HEK293 (cell line): ENCODE measurements around the gene BEST2.

Source experiments
- GLIS1 ChIP-seq: fragments of 450-650 bp; formaldehyde crosslinking; IDR thresholded peaks from 2 replicates; pipeline ENCODE4 v1.5.1; 2016; ENCODE audit warnings: missing biosample characterization, missing genetic modification characterization
- INSM2 ChIP-seq: fragments of 450-650 bp; formaldehyde crosslinking; IDR thresholded peaks from 2 replicates; pipeline ENCODE4 v1.5.1; 2016; ENCODE audit warnings: missing biosample characterization, missing genetic modification characterization
- MEIS1 ChIP-seq: sonication (generic); formaldehyde crosslinking; IDR thresholded peaks from 2 replicates; pipeline ENCODE4 v1.8.1; 2022; ENCODE audit warnings: missing genetic modification reagents, mild to moderate bottlenecking, borderline replicate concordance
- MYNN ChIP-seq: fragments of 450-650 bp; formaldehyde crosslinking; IDR thresholded peaks from 2 replicates; pipeline ENCODE4 v1.5.1; 2016; ENCODE audit warnings: missing biosample characterization, missing genetic modification characterization, borderline replicate concordance
- SCRT2 ChIP-seq: fragments of 450-650 bp; formaldehyde crosslinking; IDR thresholded peaks from 2 replicates; pipeline ENCODE4 v1.5.1; 2016; ENCODE audit warnings: missing biosample characterization, missing genetic modification characterization
- ZBTB17 ChIP-seq: fragments of 450-650 bp; formaldehyde crosslinking; IDR thresholded peaks from 2 replicates; pipeline ENCODE4 v1.5.1; 2016; ENCODE audit warnings: missing biosample characterization, missing genetic modification characterization
- ZBTB48 ChIP-seq: fragments of 450-650 bp; formaldehyde crosslinking; IDR thresholded peaks from 2 replicates; pipeline ENCODE4 v1.5.1; 2016; ENCODE audit warnings: missing biosample characterization, missing genetic modification characterization
- ZEB2 ChIP-seq: fragments of 450-650 bp; formaldehyde crosslinking; IDR thresholded peaks from 2 replicates; pipeline ENCODE4 v1.5.1; 2016; ENCODE audit warnings: missing biosample characterization, missing genetic modification characterization
- ZFP3 ChIP-seq: fragments of 450-650 bp; formaldehyde crosslinking; IDR thresholded peaks from 2 replicates; pipeline ENCODE4 v1.5.1; 2016; ENCODE audit warnings: low read depth, missing biosample characterization, missing genetic modification characterization
- ZFP37 ChIP-seq: fragments of 450-650 bp; formaldehyde crosslinking; IDR thresholded peaks from 2 replicates; pipeline ENCODE4 v1.5.1; 2016; ENCODE audit warnings: missing biosample characterization, missing genetic modification characterization
- ZNF133 ChIP-seq: fragments of 450-650 bp; formaldehyde crosslinking; IDR thresholded peaks from 2 replicates; pipeline ENCODE4 v1.5.1; 2016; ENCODE audit warnings: missing biosample characterization, missing genetic modification characterization
- ZNF16 ChIP-seq: fragments of 450-650 bp; formaldehyde crosslinking; IDR thresholded peaks from 2 replicates; pipeline ENCODE4 v1.5.1; 2016; ENCODE audit warnings: low read depth, missing biosample characterization, missing genetic modification characterization
- ZNF202 ChIP-seq: fragments of 450-650 bp; formaldehyde crosslinking; IDR thresholded peaks from 2 replicates; pipeline ENCODE4 v1.5.1; 2016; ENCODE audit warnings: missing biosample characterization, missing genetic modification characterization, borderline replicate concordance
- ZNF214 ChIP-seq: fragments of 450-650 bp; formaldehyde crosslinking; IDR thresholded peaks from 2 replicates; pipeline ENCODE4 v1.5.1; 2017; ENCODE audit warnings: missing biosample characterization, mild to moderate bottlenecking, missing genetic modification characterization, borderline replicate concordance
- ZNF274 ChIP-seq, 2 experiments: fragments of 200-500 bp in 1 of 2; fragments of 450-650 bp in 1 of 2; sonication (Bioruptor generic) in 1 of 2; formaldehyde crosslinking in 1 of 2; IDR thresholded peaks; 2 replicates each; pipeline versions ENCODE4 v1.5.1 to v1.6.1; 2014 to 2016; ENCODE audit warnings: borderline replicate concordance in 1 of 2, inconsistent platforms in 1 of 2, low read length in 1 of 2, missing biosample characterization in 1 of 2, missing genetic modification characterization in 1 of 2
- ZNF280C ChIP-seq: fragments of 450-650 bp; formaldehyde crosslinking; IDR thresholded peaks from 2 replicates; pipeline ENCODE4 v1.5.1; 2016; ENCODE audit warnings: missing biosample characterization, missing genetic modification characterization
- ZNF354C ChIP-seq: fragments of 450-650 bp; formaldehyde crosslinking; IDR thresholded peaks from 2 replicates; pipeline ENCODE4 v1.5.1; 2016; ENCODE audit warnings: missing biosample characterization, missing genetic modification characterization, low read depth, borderline replicate concordance
- ZNF37A ChIP-seq: fragments of 450-650 bp; IDR thresholded peaks from 2 replicates; pipeline ENCODE4 v1.5.1; 2018; ENCODE audit warnings: missing biosample characterization, missing genetic modification characterization
- ZNF394 ChIP-seq: fragments of 450-650 bp; formaldehyde crosslinking; IDR thresholded peaks from 2 replicates; pipeline ENCODE4 v1.5.1; 2016; ENCODE audit warnings: missing biosample characterization, missing genetic modification characterization, mild to moderate bottlenecking, moderate library complexity, borderline replicate concordance
- ZNF423 ChIP-seq: fragments of 450-650 bp; formaldehyde crosslinking; IDR thresholded peaks from 2 replicates; pipeline ENCODE4 v1.5.1; 2016; ENCODE audit warnings: missing biosample characterization, missing genetic modification characterization
- ZNF449 ChIP-seq: fragments of 450-650 bp; formaldehyde crosslinking; IDR thresholded peaks from 2 replicates; pipeline ENCODE4 v1.5.1; 2017; ENCODE audit warnings: missing biosample characterization, mild to moderate bottlenecking, missing genetic modification characterization, moderate library complexity
- ZNF623 ChIP-seq: fragments of 450-650 bp; formaldehyde crosslinking; IDR thresholded peaks from 2 replicates; pipeline ENCODE4 v1.5.1; 2016; ENCODE audit warnings: missing biosample characterization, missing genetic modification characterization
- ZNF629 ChIP-seq: fragments of 450-650 bp; formaldehyde crosslinking; IDR thresholded peaks from 2 replicates; pipeline ENCODE4 v1.5.1; 2017; ENCODE audit warnings: missing biosample characterization, missing genetic modification characterization
- ZNF677 ChIP-seq: fragments of 450-650 bp; IDR thresholded peaks from 2 replicates; pipeline ENCODE4 v1.5.0; 2018; ENCODE audit warnings: missing biosample characterization, mild to moderate bottlenecking, missing genetic modification characterization, moderate library complexity
- ZNF701 ChIP-seq: fragments of 450-650 bp; formaldehyde crosslinking; IDR thresholded peaks from 2 replicates; pipeline ENCODE4 v1.5.1; 2016; ENCODE audit warnings: missing biosample characterization, missing genetic modification characterization
- ZSCAN4 ChIP-seq: fragments of 450-650 bp; formaldehyde crosslinking; IDR thresholded peaks from 2 replicates; pipeline ENCODE4 v1.5.1; 2017; ENCODE audit warnings: missing biosample characterization, missing genetic modification characterization
- TF ChIP-seq, protein P1 (sequence below): fragments of 450-650 bp; formaldehyde crosslinking; IDR thresholded peaks from 2 replicates; pipeline ENCODE4 v1.5.1; 2016; ENCODE audit warnings: missing biosample characterization, missing genetic modification characterization
- TF ChIP-seq, protein P2 (sequence below): fragments of 450-650 bp; formaldehyde crosslinking; IDR thresholded peaks from 2 replicates; pipeline ENCODE4 v1.5.1; 2017; ENCODE audit warnings: missing biosample characterization, missing genetic modification characterization
- TF ChIP-seq, protein P3 (sequence below): fragments of 450-650 bp; formaldehyde crosslinking; IDR thresholded peaks from 2 replicates; pipeline ENCODE4 v1.5.1; 2016; ENCODE audit warnings: missing biosample characterization, missing genetic modification characterization

Gene BEST2

GRCh38 chr19:12788682-12789097 lies 37.1 kb downstream of the BEST2 start (continued):
- TF ChIP-seq ZNF623 (tag by site-specific recombination) (no peak), GLIS1 (tag by site-specific recombination) (peak; percentile 88), ZNF449 (tag by site-specific recombination) (peak; percentile 67; the same call in 1 of the 2 replicates), INSM2 (tag by site-specific recombination) (0 out of 2 replicates have a peak, but pooled peaks have one; percentile 23), ZNF214 (tag by site-specific recombination) (no peak), ZSCAN4 (tag by site-specific recombination) (no peak), MYNN (no peak), ZNF202 (tag by site-specific recombination) (no peak), ZNF701 (tag by site-specific recombination) (no peak), ZBTB17 (tag by site-specific recombination) (peak; percentile 42), ZNF16 (tag by site-specific recombination) (no peak), ZBTB48 (tag by site-specific recombination) (peak; percentile 98), MEIS1 (no peak), ZEB2 (tag by site-specific recombination) (0 out of 2 replicates have a peak, but pooled peaks have one; percentile 17), ZNF37A (no peak), ZNF274 (IDR thresholded peaks at IDR 0.05; ENCODE audit: low read length) (no peak), ZNF274 (tag by site-specific recombination; IDR thresholded peaks at IDR 0.05; ENCODE audit: borderline replicate concordance) (no peak), ZFP37 (tag by site-specific recombination) (no peak), ZNF423 (tag by site-specific recombination) (no peak), ZNF629 (no peak; the same call in 1 of the 2 replicates), SCRT2 (tag by site-specific recombination) (no peak), ZNF354C (tag by site-specific recombination) (no peak), ZNF133 (tag by site-specific recombination) (no peak), ZNF280C (tag by site-specific recombination) (no peak), ZNF677 (tag by site-specific recombination) (no peak), ZNF394 (tag by site-specific recombination) (no peak), ZFP3 (no peak)
- TF ChIP-seq, protein P1, sequence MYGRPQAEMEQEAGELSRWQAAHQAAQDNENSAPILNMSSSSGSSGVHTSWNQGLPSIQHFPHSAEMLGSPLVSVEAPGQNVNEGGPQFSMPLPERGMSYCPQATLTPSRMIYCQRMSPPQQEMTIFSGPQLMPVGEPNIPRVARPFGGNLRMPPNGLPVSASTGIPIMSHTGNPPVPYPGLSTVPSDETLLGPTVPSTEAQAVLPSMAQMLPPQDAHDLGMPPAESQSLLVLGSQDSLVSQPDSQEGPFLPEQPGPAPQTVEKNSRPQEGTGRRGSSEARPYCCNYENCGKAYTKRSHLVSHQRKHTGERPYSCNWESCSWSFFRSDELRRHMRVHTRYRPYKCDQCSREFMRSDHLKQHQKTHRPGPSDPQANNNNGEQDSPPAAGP (tag by site-specific recombination) = peak; percentile 80
- TF ChIP-seq, protein P2, sequence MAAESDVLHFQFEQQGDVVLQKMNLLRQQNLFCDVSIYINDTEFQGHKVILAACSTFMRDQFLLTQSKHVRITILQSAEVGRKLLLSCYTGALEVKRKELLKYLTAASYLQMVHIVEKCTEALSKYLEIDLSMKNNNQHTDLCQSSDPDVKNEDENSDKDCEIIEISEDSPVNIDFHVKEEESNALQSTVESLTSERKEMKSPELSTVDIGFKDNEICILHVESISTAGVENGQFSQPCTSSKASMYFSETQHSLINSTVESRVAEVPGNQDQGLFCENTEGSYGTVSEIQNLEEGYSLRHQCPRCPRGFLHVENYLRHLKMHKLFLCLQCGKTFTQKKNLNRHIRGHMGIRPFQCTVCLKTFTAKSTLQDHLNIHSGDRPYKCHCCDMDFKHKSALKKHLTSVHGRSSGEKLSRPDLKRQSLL (tag by site-specific recombination) = peak; percentile 92
- TF ChIP-seq, protein P3, sequence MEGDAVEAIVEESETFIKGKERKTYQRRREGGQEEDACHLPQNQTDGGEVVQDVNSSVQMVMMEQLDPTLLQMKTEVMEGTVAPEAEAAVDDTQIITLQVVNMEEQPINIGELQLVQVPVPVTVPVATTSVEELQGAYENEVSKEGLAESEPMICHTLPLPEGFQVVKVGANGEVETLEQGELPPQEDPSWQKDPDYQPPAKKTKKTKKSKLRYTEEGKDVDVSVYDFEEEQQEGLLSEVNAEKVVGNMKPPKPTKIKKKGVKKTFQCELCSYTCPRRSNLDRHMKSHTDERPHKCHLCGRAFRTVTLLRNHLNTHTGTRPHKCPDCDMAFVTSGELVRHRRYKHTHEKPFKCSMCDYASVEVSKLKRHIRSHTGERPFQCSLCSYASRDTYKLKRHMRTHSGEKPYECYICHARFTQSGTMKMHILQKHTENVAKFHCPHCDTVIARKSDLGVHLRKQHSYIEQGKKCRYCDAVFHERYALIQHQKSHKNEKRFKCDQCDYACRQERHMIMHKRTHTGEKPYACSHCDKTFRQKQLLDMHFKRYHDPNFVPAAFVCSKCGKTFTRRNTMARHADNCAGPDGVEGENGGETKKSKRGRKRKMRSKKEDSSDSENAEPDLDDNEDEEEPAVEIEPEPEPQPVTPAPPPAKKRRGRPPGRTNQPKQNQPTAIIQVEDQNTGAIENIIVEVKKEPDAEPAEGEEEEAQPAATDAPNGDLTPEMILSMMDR (tag by site-specific recombination) = peak; percentile 60; the same call in 1 of the 2 replicates
